ENCODE measurements around the gene DACH1.
"Not testable (repeated sequence)": the region's sequence is repeated elsewhere in the genome, so short reads cannot be mapped to it uniquely, and the experiment has no call there.

The DACH1 gene

DNA sequence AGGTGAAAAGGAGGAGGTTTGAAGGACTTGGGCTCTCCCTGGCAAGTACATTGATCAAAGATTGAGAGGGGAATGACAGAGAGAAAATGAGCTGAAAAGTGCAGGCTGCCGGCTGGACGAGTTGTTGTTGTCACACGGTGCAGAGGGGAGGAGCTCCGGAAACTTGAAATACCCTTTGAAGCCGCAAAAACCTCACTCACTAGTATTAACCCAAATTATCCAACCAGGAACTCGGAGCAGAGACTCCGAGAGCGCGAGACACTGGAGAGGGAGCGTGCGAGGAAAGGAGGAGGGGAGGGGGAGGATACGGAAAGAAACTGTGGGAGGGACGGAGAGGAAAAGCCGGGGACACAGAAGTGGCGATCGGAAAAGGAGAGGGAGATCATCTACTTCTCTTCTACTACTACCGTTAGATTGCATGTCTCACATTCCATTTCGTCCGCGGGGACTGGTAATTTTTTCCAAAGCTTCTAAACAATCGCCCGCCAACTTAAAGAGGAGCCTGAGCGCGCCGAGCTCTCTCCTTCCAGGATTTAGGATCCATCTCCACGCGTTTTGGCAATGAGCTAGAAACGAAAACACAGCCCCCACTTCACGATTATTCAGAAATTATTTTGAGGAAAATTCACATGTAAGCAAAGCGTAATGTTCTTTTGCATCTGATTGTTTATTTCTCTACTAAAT lies at the start of gene DACH1:
Gene DACH1 (minus strand): TSS at position 74 of the 684 bp plus-strand sequence.
- peak within 1 kb of the TSS; percentile 73 for H3K4me3 Mint-ChIP-seq
- H3K27ac Mint-ChIP-seq = peak within 1 kb of the TSS; percentile 72
- peaks cover 18% of the 10 kb centered on the region for H3K4me1 Mint-ChIP-seq (ENCODE audit: low read depth)
- peaks cover 82% of the 10 kb centered on the region for H3K27me3 Mint-ChIP-seq (ENCODE audit: low read depth)
- no peaks in the 10 kb centered on the region for H3K9me3 Mint-ChIP-seq
- H3K36me3 Mint-ChIP-seq (ENCODE audit: low read depth) = no peaks in the 10 kb centered on the region

DNA sequence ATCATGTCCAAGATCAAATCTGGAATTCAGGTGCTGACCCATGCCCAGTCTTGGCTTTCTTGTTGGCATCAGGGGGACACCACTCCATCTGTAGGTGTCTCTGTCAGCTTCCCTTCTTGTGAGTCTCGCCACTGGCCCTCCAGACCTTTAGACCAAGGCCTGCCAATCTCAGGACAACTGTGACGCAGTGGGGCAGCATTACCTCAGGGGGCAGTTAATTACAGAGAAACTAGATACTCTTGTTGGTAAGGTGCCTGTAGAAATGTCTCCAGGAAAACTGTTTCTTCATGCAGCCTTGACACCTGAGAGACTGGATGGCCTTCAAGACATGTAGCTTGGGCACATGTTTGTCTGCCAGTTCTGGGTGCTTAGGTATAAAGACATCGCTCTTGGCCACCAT lies 46.7 kb upstream of the DACH1 start:
- Mint-ChIP-seq H3K27ac (no peak overlapping the region), H3K36me3 (ENCODE audit: low read depth) (no peaks in the 10 kb centered on the region), H3K4me3 (no peak overlapping the region), H3K9me3 (no peaks in the 10 kb centered on the region), H3K4me1 (ENCODE audit: low read depth) (no peaks in the 10 kb centered on the region), H3K27me3 (ENCODE audit: low read depth) (no peaks in the 10 kb centered on the region)

- H3K4me3 Mint-ChIP-seq = no peak overlapping the region
- no peaks in the 10 kb centered on the region for H3K4me1 Mint-ChIP-seq (ENCODE audit: low read depth)
- H3K27me3 Mint-ChIP-seq (ENCODE audit: low read depth) = no peaks in the 10 kb centered on the region
- H3K9me3 Mint-ChIP-seq = no peaks in the 10 kb centered on the region
- no peaks in the 10 kb centered on the region for H3K36me3 Mint-ChIP-seq (ENCODE audit: low read depth)
- no peak overlapping the region for H3K27ac Mint-ChIP-seq
Observed at GRCh38 chr13:71912524-71912923, 45.5 kb upstream of the DACH1 start.

DNA sequence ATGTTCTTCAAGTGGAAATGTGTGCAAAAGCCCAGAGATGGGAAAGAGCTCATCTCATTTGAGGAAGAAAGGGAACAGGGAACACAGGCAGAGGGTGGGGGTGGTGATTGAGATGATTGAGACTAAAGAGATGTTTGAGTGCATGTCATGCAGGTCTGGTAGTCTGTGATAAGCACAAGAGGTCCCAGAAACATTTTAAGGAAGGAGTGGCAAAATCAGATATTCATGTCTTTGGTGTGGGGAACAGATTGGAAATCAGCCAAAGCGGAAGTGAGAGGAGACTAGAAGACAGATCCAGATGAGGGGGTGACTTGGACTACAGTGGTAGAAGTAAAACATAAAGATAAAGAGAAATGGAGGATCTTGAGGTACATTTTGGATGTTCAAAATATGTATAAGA lies 39.4 kb upstream of the DACH1 start:
- Mint-ChIP-seq H3K4me1 (ENCODE audit: low read depth) (no peaks in the 10 kb centered on the region), H3K4me3 (no peak overlapping the region), H3K36me3 (ENCODE audit: low read depth) (no peaks in the 10 kb centered on the region), H3K27ac (no peak overlapping the region), H3K9me3 (no peaks in the 10 kb centered on the region), H3K27me3 (ENCODE audit: low read depth) (no peaks in the 10 kb centered on the region)

- no peak overlapping the region for H3K27ac Mint-ChIP-seq
- no peaks in the 10 kb centered on the region for H3K27me3 Mint-ChIP-seq (ENCODE audit: low read depth)
- H3K36me3 Mint-ChIP-seq (ENCODE audit: low read depth) = no peaks in the 10 kb centered on the region
- H3K9me3 Mint-ChIP-seq = no peaks in the 10 kb centered on the region
- H3K4me1 Mint-ChIP-seq (ENCODE audit: low read depth) = no peaks in the 10 kb centered on the region
- no peak overlapping the region for H3K4me3 Mint-ChIP-seq
Observed at GRCh38 chr13:71902676-71903075, 35.7 kb upstream of the DACH1 start.

- H3K4me3 Mint-ChIP-seq; H3K36me3 Mint-ChIP-seq (ENCODE audit: low read depth); H3K27ac Mint-ChIP-seq: not testable (repeated sequence)
Observed at GRCh38 chr13:71893506-71893905, 26.5 kb upstream of the DACH1 start.

GRCh38 chr13:71886880-71887279 lies 19.9 kb upstream of the DACH1 start:
- Mint-ChIP-seq H3K4me3 (no peak overlapping the region), H3K27ac (no peak overlapping the region), H3K36me3 (ENCODE audit: low read depth) (no peaks in the 10 kb centered on the region), H3K27me3 (ENCODE audit: low read depth) (no peaks in the 10 kb centered on the region), H3K4me1 (ENCODE audit: low read depth) (no peaks in the 10 kb centered on the region), H3K9me3 (no peaks in the 10 kb centered on the region)

More at GRCh38 chr13:71893506-71893905, 26.5 kb upstream of the DACH1 start:
- not testable (repeated sequence) for H3K27me3 Mint-ChIP-seq (ENCODE audit: low read depth); H3K9me3 Mint-ChIP-seq; H3K4me1 Mint-ChIP-seq (ENCODE audit: low read depth)

DNA sequence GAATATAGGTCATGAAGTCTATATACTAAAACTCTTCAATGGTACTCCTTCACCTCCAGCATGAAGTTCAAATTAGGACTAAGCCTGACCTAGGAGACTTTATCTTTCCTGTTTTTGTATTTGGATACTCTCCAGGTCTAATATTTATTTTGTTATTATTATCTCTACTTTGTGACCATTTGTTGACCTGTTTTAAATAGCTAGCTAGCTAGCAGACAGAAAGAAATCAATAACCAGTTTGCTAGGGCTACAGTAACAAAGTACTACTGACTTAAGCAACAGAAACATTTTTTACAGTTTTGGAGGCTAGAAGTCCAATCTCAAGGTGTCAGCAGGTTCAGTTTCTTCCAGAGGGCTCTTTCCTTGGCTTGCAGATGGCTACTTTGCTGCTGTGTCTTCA lies 15.1 kb upstream of the DACH1 start:
- Mint-ChIP-seq H3K27me3 (ENCODE audit: low read depth) (peaks cover 3% of the 10 kb centered on the region), H3K4me3 (no peak overlapping the region), H3K4me1 (ENCODE audit: low read depth) (peaks cover 4% of the 10 kb centered on the region), H3K36me3 (ENCODE audit: low read depth) (no peaks in the 10 kb centered on the region), H3K9me3 (no peaks in the 10 kb centered on the region), H3K27ac (no peak overlapping the region)

GRCh38 chr13:71880753-71881541 lies 13.9 kb upstream of the DACH1 start:
- Mint-ChIP-seq H3K36me3 (ENCODE audit: low read depth) (no peaks in the 10 kb centered on the region), H3K27me3 (ENCODE audit: low read depth) (peaks cover 4% of the 10 kb centered on the region), H3K4me3 (no peak overlapping the region), H3K4me1 (ENCODE audit: low read depth) (peaks cover 6% of the 10 kb centered on the region), H3K9me3 (no peaks in the 10 kb centered on the region), H3K27ac (no peak overlapping the region)

DNA sequence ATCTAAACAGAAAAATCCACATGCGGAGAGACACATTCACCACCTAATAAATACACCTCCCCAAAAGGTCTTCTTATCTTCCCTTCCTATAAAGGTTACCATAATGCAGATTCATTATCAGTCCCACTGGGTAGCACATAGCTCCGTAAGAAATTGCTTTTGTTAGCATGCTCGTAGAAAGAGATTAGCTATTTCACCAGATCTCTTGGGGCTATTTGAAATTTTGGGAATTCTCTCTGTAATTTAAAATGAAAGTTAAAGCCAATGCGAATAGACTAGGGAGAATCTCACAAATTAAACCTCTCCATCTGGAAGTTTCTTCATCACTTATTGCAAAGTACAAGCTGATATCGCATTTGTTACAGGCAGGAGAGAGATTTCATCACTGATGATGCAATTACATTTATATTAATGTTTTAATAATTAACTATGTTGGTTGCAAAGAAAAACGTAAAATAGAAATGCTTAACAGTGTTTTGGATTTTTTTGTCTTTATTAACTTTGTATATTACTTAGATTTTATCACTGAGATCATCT lies 12.9 kb upstream of the DACH1 start:
- no peak overlapping the region for H3K27ac Mint-ChIP-seq
- H3K9me3 Mint-ChIP-seq = no peaks in the 10 kb centered on the region
- no peaks in the 10 kb centered on the region for H3K36me3 Mint-ChIP-seq (ENCODE audit: low read depth)
- peaks cover 4% of the 10 kb centered on the region for H3K27me3 Mint-ChIP-seq (ENCODE audit: low read depth)
- H3K4me3 Mint-ChIP-seq = no peak overlapping the region
- H3K4me1 Mint-ChIP-seq (ENCODE audit: low read depth) = peaks cover 6% of the 10 kb centered on the region

DNA sequence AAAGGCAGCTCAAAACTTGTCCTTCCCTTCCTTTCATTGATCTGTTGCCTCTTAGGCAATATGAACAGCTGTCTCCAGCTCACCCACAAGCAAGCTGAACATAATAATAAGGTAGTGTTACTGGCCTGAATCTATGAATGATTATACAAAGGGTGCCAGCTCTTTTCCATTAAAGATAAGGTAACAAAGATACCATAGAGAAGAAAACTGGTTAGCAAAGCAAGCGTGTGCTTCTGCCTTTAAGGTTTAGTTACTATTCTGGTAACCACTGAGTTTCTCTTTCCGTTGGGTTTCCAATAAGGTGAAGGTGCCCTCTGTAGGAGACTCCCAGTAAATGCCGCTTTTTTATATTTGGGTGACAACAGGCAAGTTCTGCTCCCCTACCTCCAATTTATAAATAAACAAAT lies 12.1 kb upstream of the DACH1 start:
- Mint-ChIP-seq H3K27ac (no peak overlapping the region), H3K36me3 (ENCODE audit: low read depth) (no peaks in the 10 kb centered on the region), H3K4me3 (no peak overlapping the region), H3K4me1 (ENCODE audit: low read depth) (peaks cover 6% of the 10 kb centered on the region), H3K9me3 (no peaks in the 10 kb centered on the region), H3K27me3 (ENCODE audit: low read depth) (peaks cover 4% of the 10 kb centered on the region)

- no peaks in the 10 kb centered on the region for H3K9me3 Mint-ChIP-seq
- no peak overlapping the region for H3K27ac Mint-ChIP-seq
- H3K27me3 Mint-ChIP-seq (ENCODE audit: low read depth) = peaks cover 8% of the 10 kb centered on the region
- H3K36me3 Mint-ChIP-seq (ENCODE audit: low read depth) = no peaks in the 10 kb centered on the region
- no peak overlapping the region for H3K4me3 Mint-ChIP-seq
- H3K4me1 Mint-ChIP-seq (ENCODE audit: low read depth) = peaks cover 6% of the 10 kb centered on the region
Observed at GRCh38 chr13:71877256-71877653, 10.3 kb upstream of the DACH1 start.

DNA sequence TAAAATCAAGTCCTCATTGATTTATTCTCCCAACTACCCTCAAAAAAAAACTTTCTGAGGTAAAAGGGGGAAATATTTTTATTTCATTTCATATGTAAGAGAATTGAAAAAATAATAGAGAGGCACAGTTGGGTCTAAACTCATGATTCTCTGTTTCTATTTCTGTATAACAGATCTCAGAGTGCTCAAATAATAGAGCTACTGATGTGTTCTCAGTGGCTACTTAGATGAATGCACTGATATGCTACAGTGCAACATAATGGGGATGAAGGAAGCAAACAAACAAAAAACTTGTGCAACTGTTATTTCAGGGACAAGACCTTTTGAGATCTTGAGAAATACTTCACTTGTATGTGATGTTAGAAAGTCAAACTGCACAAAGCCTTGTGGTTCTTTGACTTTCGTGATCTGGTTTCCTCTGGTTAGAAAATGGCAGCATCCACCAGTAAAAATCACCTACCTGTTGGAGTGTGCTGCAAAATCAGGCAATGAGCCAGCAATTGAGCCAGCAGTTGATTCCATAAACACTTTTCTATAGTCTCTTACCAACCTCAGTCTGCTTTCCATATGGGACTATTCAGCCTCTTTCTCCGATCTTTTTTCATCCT lies 9.7 kb upstream of the DACH1 start:
- Mint-ChIP-seq H3K4me3 (no peak overlapping the region), H3K27me3 (ENCODE audit: low read depth) (peaks cover 12% of the 10 kb centered on the region), H3K4me1 (ENCODE audit: low read depth) (peaks cover 6% of the 10 kb centered on the region), H3K36me3 (ENCODE audit: low read depth) (no peaks in the 10 kb centered on the region), H3K9me3 (no peaks in the 10 kb centered on the region), H3K27ac (no peak overlapping the region)

GRCh38 chr13:71875823-71876222 lies 8.8 kb upstream of the DACH1 start:
- Mint-ChIP-seq H3K36me3 (ENCODE audit: low read depth) (no peaks in the 10 kb centered on the region), H3K4me1 (ENCODE audit: low read depth) (peaks cover 6% of the 10 kb centered on the region), H3K9me3 (no peaks in the 10 kb centered on the region)

GRCh38 chr13:71874458-71874857 lies 7.5 kb upstream of the DACH1 start:
- no peaks in the 10 kb centered on the region for H3K9me3 Mint-ChIP-seq
- no peak overlapping the region for H3K27ac Mint-ChIP-seq
- H3K4me1 Mint-ChIP-seq (ENCODE audit: low read depth) = peaks cover 6% of the 10 kb centered on the region
- H3K36me3 Mint-ChIP-seq (ENCODE audit: low read depth) = no peaks in the 10 kb centered on the region
- no peak overlapping the region for H3K4me3 Mint-ChIP-seq
- peaks cover 29% of the 10 kb centered on the region for H3K27me3 Mint-ChIP-seq (ENCODE audit: low read depth)

More at GRCh38 chr13:71875823-71876222, 8.8 kb upstream of the DACH1 start:
- Mint-ChIP-seq H3K27ac (no peak overlapping the region), H3K27me3 (ENCODE audit: low read depth) (peaks cover 16% of the 10 kb centered on the region), H3K4me3 (no peak overlapping the region)
